ENCODE results near the gene FAM107B.

DNA sequence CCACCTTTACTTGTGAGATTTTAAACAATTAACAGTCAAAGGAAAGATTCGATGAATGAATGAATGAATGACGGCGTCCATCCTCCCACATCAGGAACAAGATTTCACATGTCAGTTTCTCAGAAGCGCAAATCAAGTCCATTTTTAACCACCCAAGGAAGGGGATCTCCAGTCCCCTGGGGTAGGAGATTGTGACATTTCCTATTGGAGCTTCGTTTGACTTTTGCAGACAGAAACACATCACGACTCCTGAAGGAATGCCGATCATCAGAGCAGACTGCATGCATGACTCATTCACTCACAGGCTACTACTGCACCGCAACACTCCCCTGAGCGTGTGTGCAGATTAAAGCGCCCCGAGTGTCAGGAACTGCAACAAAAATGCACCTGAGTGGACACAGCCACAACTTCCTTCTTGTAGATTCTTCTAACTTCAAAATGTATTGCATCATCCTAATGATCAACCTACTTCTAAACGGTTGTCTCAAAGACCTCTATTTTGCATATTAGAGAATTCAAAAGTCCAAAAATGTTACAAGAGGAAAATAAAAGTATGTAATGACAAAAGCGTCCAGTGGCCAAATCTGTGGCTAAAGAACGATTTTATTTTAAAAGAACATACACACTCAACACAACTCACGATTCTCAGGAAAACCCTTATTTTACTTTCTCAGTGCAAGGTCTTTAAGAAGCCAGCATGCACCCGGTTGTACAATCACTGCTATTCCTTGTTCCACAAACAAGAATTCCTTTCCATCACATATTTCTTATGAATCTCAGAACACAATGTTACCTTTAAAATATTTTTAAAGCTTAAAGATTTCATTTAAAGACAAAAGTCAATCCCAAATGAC is 172.6 kb downstream of the FAM107B start:
- no peak for TF ChIP-seq EZH2 (IDR thresholded peaks at IDR 0.05; ENCODE audit: borderline replicate concordance, low read depth, low read length, poor library complexity, severe bottlenecking)
- TF ChIP-seq, protein P1, sequence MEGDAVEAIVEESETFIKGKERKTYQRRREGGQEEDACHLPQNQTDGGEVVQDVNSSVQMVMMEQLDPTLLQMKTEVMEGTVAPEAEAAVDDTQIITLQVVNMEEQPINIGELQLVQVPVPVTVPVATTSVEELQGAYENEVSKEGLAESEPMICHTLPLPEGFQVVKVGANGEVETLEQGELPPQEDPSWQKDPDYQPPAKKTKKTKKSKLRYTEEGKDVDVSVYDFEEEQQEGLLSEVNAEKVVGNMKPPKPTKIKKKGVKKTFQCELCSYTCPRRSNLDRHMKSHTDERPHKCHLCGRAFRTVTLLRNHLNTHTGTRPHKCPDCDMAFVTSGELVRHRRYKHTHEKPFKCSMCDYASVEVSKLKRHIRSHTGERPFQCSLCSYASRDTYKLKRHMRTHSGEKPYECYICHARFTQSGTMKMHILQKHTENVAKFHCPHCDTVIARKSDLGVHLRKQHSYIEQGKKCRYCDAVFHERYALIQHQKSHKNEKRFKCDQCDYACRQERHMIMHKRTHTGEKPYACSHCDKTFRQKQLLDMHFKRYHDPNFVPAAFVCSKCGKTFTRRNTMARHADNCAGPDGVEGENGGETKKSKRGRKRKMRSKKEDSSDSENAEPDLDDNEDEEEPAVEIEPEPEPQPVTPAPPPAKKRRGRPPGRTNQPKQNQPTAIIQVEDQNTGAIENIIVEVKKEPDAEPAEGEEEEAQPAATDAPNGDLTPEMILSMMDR (conservative IDR thresholded peaks at IDR 0.05; ENCODE audit: low read depth, low read length), result no peak
